ENCODE results near the gene BDKRB2.

BDKRB2 gene

DNA sequence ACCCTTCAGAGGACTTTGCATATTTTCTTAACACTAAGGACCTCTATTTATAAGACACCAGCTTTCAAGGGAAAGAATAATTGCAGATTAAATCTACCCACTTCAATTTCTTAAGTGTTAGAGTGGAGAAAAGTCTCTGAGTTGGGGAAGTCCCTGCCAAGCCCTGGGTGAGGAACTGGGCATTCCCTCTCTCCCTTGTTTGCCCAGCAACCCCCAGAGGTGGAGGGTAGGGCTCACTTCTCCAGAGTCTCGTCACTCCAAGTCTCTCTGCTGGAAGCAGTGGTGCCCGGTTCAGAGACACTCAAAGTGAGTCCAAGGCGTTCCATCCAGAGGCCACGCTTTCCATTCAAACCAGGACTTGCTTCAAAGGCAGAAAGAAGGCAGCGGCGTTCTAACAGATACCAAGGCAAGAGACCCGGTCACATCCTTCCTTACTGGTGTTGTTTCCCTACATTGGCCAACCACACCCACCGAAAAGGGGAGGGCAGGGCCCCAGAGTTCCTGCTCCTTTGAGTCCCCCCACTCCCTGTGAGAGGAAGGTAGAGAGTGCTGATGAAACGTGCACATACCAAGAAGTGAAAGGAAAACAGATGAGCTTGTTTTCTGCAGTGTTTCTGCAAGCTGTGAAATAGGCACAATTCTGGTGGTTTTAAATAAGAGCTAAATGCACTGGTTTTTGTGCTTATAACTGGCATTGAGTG, 6.1 kb upstream of the BDKRB2 start:
- DNase-seq (ENCODE audit: low read depth) = no peak

DNA sequence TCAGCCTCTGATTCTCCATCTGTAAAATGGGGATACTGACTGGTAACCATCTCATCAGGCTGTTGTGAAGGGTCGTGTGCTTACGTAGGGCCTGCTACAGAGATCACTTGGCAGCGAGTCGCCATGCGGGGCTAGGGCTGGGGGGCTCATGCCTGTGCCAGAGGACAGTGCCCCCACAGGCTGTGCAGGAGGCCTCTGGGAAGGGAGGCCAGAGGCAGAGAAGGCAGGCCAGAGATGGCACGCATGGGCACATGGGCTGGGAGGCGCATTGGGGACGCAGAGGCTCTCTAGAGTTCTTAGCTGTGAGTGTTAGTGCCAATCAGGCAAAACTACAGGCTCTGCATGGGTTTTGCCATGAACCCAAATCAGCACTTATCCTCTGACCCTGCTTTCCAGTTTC, 3.5 kb upstream of the BDKRB2 start:
- no peak for DNase-seq (ENCODE audit: low read depth)

DNA sequence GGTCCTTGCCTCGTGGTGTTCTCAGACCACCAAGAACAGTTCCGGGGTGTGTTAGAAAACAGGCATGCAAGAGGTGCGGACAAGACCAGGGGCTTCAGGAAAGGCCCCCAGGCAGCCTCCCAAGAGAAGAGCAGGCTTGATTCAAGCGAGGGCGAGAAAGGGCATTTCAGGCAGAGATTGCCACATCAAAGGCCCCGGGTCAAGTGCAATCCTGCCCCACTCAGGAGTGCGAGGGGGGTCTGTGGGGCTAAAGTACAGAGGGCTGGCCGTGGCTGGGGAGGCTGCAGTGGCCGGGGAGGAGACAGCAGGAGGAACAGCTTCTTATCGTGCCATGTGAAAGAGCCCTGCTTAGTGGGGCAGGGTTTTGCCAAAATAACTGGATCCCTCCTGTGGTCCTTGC, 2.7 kb upstream of the BDKRB2 start:
- no peak for DNase-seq (ENCODE audit: low read depth)

DNA sequence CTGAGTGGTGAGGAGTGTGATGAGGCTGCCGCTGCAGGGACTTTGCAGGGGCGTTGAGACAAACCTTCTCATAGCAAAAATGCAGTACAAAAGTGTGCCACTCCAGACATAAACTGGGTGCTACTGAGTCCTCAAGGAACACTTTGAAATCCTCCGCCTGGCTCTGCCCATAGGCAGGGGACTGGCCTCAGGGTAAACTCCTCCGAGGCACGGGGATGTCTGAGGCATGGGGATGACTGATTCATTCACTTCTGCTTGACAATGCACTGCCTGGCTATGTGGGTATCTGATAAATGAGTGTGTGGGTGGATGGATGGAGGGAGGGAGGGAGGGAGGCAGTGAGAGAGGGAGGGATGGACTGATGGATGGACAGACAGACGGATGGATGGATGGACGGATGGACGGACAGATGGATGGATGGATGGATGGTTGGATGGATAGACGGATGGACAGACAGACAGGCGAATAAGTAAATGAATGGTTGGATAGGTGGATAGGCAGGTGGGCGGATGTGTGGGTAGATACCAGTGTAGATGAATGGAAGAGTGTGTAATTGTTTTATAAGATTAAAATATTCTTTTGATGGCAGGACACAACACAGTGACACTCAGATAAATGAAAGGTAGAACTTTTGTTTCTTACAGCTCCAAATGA, 2.1 kb upstream of the BDKRB2 start:
- DNase-seq (ENCODE audit: low read depth) = no peak

DNA sequence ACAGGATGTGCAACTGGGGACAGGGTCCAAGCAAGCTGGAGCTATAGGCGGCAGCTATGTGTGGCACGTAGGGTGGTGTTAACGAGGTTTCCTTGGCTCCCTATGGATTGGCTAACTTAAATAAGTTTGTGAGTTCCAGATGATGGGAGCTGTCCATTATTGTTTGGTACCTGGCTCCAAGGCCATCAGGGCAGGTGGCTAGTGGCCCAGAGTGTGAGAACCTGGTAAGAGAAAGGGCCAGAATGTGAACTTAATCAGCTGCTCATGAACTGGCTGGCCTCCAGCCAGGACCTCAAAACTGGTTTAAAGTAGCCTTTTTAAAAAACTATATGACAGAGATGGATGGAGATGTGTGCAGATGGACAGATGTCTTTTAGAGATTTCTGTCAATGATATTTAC, 1.5 kb upstream of the BDKRB2 start:
- no peak for DNase-seq (ENCODE audit: low read depth)

DNA sequence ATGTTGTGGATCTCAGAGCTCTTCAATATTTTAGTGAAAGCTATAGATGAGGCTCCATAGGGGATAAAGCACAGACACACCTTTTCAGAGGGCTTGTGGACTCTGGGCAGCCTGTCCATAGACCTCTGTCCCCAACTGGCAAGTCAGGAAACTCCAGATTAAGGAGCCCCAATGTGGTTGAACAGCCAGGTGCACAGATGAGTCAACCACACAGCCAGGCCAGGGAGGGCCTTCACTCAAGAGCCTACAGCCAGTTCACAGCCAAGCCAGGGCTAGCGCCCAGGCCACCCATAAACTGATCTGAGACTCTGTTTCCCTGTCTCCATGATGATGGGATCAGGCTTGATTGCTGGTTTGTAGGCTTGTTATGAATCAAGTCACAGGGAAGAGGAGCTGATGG, 1.0 kb upstream of the BDKRB2 start:
- DNase-seq (ENCODE audit: low read depth) = no peak

DNA sequence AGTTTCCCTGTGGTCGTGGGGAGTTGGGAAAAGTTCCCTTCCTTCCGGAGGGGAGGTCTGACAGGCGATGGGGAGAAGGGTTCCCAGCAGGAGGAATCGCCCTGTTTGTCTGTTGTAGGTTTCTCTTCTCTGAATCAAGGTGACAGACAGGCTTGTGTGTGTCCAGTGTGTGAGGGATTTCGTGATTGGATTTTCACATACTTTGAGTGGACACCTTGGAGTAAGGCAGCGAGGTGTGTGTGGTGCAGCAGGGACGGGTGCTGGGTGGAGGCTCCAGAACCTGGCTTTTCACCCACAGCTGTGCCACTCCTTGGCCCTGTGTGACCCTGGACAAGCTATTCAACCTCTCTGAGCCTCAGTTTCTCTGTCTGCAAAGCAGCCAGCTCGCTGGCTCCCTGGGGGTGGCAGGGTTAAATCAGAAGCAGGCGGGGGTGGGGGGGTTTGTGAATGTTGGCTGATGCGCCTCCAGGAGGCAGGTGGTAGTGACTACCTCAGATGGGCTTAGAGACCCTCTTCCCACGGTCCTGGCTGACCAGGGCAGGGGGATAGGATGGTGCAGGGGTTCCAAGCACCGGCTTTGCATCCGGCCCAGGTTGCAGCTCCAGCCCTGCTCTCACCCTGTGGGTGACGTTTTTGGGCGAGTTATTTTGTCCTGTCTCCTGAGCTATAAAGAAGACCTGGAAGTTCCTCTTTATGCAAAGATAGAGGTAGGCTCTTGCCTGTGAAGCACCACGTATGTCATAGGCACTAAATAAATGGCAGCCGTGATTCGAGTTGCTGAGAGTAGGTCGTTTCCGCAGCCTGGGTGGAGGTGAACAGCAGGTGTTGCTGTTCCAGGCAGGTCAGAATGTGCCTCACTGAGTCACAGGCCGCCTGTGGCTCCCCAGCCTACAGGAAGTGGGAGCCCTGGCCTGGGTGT, 679 bp downstream of the BDKRB2 start:
- DNase-seq (ENCODE audit: low read depth) = no peak

DNA sequence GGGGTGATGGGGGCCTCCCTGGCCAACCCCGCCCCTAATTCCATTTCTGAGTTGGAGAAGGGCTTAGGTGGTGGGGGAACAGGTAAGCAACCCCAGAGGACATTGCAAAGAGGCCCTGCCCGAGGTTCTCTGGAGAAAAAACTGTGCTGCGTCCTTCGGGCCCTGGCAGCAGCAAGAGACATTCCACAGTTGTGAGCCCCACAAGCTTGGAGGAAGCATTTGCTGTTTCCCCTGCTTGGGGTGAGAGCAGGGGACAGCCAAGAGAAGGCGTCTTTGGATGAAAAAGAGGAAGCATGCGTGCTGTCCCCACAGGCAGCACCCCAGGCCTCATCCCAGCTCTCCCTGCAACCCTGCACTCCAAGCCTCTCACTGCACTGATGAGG, 1.3 kb downstream of the BDKRB2 start:
- DNase-seq (ENCODE audit: low read depth) = no peak

DNA sequence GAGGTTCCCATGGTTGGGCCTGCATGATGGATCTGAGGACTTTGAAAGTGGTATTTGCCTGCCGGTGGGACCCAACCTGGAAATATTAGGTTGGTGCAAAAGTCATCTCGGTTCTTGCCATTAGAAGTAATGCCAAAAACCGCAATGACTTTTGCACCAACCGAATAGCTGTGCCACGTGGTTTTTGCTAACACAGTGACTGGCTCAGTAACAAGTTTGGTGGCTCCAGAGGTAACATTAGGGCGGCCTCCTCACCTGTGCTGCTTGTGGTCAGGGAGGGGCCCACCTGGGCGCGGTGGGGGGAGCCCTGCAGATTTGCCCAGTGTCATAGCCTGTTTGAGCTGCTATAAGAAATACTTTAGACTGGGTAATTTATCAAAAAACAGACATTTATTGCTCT, 1.8 kb downstream of the BDKRB2 start:
- DNase-seq (ENCODE audit: low read depth) = no peak

DNA sequence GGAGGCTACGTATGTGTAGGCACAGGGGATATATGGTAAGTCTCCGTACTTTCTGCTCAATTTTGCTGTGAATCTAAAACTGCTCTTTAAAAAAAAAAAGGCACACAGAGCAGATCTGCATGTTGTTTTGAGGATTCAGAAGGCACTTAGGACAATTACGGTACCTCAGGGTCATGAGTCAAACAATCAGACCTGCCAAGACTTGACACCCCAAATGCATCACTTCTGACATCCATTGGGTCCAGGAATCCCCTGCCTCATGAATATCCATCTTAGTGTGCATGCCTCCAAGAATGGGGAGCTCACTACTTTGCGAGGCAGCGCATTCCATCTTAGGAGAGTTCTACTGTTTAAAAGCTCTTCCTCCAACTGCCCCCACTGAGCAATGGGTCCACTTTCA, 3.0 kb downstream of the BDKRB2 start:
- DNase-seq (ENCODE audit: low read depth) = no peak

DNA sequence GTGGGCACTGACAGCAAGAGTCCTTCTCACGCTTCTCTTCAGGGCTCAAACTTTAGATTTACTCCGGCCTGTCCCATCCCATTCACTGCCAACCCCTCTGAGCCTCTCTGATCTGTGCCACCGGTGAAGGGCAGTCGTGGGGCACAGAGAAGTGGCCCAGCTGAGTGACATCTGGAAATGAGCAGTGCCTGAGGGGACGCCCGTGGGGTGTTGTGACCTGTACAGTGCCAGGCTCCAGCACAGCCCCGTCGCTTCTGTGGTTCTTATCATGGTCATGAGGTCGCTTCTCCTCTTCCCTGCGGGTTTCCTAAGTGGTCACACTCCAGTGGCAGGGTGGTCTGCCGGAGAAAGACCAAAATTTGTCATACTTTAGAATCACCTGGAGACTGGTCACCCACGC, 4.1 kb downstream of the BDKRB2 start:
- no peak for DNase-seq (ENCODE audit: low read depth)

DNA sequence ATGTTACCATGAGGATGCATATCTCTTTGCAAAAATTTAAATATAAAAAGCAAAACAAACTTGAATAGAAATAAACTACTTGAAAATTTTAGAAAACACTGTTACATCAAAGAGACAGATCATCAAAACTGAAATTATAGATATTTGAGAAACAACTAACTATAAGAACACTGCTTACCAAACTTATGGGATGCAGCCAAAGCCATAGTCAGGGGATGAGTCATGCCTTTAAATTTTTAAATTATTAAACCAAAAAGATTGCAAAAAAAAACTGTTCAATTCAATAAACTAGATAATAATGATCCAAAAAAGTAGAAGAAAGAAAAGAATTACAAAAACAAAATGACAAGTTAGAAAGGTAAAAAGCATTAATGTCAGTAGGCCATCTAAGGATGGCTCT, 7.5 kb downstream of the BDKRB2 start:
- DNase-seq (ENCODE audit: low read depth) = no peak

DNA sequence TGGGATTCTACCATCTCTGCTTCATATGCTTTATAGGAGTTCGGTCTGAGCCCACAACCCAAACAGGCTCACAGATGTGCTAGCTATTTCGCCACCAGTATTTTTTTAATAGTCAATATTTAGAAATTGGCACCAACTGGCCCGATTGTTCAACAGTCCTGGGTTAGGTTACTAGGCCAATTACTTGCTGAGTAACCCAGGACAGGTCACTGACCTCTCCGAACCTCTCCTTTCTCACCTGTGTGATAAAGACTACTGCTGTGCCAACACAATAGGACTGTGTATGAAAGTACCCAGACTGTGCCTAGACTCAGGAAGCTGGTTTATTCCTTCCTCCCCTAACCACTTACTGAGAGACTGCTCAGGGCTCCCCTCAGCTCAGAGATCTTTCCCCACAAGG, 8.3 kb downstream of the BDKRB2 start:
- no peak for DNase-seq (ENCODE audit: low read depth)

DNA sequence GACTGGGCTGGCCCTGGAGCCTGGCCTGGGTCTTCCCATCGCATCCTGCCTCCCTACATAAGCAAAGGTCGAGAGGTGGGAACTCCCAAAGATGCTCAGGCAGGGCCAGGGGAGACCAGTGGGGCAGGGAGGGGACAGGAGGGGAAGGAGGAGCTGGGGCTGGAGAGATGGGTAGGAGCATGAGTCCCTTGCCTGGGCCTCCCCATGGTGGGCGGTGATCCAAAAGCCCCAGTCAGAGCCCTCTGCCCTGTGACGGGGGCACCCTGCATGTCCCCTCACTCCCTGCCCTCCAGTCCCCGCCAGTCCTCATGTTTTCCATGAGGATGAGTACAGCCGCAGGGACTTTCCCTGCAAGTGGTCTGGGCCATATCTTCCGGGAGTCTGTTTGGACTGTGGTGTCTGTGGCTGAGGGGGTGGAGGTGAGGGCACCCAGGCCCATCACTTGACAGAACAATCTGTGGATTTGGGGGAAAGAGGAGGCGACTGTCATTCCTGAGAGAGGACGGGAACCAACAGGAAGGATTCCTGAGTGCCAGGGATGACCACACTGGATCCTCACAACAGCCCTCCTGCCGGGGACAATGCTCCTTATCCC, 9.3 kb downstream of the BDKRB2 start:
- DNase-seq (ENCODE audit: low read depth) = no peak

DNA sequence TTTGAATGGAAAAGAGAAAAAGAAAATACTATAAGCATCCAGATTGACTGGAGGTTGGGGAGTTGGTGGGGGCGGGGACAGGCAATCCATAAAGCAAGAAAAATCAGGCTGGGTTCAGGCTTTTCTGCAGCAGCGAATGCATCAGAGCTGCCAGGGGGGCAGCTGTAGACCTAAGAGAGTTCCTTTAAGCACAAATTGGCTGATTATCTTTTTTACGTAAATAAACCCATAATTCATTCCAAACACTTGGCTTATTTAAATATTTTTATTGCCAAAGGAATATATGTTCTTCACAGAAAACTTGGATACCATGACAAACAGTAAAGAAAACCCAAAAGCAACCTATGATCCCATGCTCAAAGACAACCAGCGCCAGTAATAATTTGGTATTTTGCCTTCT, 10.2 kb downstream of the BDKRB2 start:
- no peak for DNase-seq (ENCODE audit: low read depth)

DNA sequence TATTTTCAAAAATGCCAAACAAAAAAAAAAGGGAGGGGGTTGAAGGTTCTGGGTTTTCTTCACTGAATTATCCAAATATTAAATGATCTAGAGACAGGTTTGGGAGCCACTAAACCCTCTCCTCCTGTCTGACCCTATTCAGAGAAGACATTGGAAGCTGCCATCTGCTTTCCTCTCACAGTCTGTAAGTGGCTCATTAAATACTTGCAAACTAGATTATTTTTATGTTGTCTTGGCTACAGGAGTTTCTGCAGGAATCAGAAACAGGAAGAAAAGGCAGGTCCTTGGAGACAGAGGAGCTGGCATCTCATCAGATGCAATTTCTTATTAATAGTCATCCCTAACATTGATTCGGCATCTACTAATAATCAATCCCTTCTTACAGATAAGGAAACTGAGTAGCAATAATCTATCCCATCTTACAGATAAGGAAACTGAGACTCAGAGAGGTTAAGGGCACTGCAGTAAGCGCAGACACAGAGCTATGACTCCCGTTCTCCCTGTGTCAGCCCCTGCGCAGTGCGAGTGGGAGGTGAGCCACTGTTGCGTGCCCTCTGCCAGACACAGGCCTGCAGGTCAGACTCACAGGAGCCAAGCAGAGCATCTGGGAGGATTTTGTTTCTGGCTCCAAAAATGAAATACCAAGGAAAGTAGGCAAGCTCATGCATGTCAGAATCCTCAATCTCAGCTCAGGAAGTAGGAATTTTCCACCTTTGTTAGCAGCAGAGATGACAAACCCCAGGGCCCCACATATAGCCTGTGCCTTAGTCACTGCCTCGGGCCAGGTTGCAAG, 11.0 kb downstream of the BDKRB2 start:
- no peak for DNase-seq (ENCODE audit: low read depth)

DNA sequence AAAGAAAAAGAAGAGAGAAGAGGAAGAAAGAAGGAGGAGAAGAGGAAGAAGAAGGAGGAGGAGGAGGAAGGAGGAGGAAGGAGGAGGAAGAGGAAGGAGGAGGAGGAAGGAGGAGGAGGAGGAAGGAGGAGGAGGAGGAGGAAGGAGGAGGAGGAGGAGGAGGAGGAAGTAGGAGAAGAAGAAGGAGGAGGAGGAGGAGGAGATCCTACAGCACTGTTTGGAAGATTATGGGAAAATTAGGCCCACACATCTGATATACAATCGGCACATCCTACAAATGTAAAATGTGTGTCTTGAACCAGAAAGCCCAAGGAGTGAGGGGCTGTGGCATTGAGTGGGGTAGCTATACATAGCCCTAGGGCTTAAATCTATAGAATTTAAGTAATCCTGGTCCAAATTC, 12.0 kb downstream of the BDKRB2 start:
- DNase-seq (ENCODE audit: low read depth) = no peak

DNA sequence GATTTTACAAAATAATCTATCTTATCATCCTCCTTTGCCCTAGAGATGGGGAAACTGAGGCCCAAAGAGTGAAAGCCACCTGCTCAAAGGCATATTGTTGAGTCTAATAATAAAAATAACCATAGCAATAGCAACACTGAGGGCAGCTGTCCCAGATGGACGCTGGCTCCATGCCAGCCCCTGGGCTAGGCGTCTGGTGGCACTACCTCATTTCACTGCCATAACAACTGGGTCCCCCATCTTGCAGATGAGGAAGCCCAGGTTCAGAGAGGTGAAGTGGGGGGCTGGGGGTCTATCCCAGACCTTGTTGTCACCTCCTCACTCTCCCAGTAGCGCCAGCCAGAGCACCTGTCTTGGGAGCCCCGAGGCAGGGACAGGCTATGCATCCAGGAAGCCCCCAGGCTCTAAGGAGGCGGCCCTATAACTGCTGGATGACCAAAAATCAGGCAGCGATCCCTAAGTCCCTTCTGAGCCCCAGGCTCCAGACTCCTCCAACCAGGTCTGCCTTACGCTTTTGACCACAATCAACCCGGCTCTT, 12.8 kb downstream of the BDKRB2 start:
- no peak for DNase-seq (ENCODE audit: low read depth)

DNA sequence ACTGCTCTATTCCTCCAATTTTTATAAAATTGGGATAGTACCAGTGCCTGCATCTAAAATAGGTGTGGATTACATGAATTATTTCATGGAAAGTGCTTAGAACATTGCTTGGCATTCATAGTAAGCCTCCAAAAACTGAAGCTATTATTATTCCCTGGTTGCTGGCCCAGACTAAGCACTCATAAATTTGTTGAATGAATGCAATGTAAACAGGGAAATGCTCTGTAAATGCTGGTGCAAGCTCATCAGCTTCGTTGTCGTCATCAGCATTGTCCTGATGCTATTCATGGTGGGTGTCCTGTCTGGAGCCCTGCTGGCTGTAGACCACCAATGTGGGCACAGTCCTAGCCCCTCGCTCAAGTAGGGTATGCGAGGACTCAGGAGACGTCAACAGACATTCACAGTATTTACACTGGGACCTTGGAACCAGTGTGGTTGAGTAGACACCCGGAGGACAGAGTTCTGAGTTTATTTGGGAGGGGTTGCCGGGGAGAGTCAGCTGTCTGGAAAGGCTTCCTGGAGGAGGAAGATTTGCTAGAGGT, 16.5 kb downstream of the BDKRB2 start:
- no peak for DNase-seq (ENCODE audit: low read depth)

DNA sequence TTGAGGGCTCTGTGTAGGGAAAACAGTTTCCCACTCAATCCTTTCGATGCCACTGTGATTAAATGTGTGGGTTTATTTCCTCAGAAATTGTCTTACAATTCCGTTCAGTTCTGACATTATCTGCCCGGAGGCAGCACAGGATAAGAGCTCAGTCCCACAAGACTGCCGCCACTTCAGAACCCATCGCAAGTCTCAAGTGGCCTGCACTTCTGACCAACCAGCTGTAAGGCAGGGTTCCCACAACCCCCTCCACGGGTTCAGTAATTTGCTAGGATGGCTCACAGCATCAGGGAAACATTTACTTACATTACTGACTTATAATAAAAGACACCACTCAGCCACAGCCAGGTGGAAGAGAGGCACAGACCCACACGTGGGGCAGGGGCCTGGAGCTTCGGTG, 17.2 kb downstream of the BDKRB2 start:
- no peak for DNase-seq (ENCODE audit: low read depth)

DNA sequence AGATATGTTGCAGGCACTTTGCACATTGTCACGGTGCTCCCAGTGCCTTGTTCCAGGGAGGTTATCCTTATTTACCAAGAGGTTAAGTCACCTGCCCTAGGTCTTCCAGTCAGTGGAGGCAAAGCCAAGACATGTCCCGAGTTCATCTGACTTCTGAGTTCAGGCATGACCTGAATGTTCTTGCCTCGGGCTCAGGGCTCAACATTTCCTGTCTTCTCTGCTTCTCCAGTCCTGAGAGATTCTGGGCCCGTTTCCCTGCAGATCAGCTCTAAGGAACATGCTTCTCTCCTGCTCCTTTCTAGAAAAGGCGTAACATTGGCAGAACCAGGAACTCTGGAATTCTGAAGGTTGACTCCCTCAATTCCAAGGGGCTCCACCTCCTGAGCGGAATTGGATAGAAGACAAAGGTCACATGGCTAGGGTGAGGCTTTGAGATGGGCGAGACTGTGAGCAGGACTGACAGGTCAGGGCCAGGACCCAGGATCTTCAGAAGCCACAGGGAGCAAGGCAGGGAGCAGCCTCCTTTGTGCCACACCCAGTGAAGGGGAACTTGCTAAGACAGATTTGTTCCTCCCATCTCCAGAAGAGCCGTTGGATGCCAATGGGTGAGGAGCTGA, 19.9 kb downstream of the BDKRB2 start:
- DNase-seq (ENCODE audit: low read depth) = no peak
